Measurements from ENCODE around the gene DGKH. TPM values are rescaled to one million over a fixed set of nuclear protein-coding genes. Genes with fewer than 3 reads are reported as not detected.

The DGKH gene
- total and polyA plus RNA-seq, 10 of the 15 experiments (the other 5 are each of a cell fraction or from before 2014, with no cell fraction given), result 1.3 to 15.2 (median 7.3) TPM

DNA sequence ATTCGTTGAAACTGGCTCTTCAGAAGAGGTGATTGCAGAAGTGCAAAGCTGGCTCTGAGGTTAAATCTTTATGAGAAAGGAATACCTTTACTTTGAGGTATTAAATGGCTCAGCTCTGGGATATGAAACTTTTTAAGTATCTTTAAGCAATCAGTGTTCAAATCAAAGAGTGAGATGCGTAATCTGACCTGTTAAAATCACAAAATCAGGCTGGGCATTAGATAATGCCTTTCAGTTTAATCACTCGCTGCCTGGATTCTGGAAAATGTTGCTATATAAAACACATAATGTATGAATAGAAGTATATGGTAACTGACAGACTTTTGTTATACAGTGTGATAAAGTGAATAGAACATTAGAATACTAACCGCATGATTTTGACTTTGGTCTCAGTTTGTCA, 2.0 kb upstream of the DGKH start:
- H3K4me2 ChIP-seq (ENCODE audit: control insufficient read depth, insufficient read depth), result no peak overlapping the region
- POLR2A ChIA-PET, result interaction anchor here (0.5 to 1.8 kb wide), 3 partner anchors 9 to 330 kb away, joined by 3 to 6 read pairs (median 3); partner anchors contain the start of gene AKAP11

More for the DNA sequence above, 2.0 kb upstream of the DGKH start:
- Histone ChIP-seq H2AFZ (ENCODE audit: control insufficient read depth, low read depth, low read length) (no peak overlapping the region), H3K79me2 (ENCODE audit: control insufficient read depth, insufficient read depth, low read length) (peaks cover 47% of the 10 kb centered on the region), H3K27me3 (replicated peaks in 1 of 2; ENCODE audit: control insufficient read depth in 2 of 2, insufficient read depth in 2 of 2, low read length in 1 of 2) (no peaks in the 10 kb centered on the region), H3K9me3 (replicated peaks; ENCODE audit: control insufficient read depth, insufficient read depth, low read length) (no peaks in the 10 kb centered on the region), H3K27ac (ENCODE audit: control insufficient read depth, insufficient read depth) (no peak overlapping the region), H3K4me3 (no peak overlapping the region), H3K9ac (ENCODE audit: control insufficient read depth, insufficient read depth, low read length) (no peak overlapping the region), H3K4me1 (ENCODE audit: control insufficient read depth, insufficient read depth, low read length) (no peaks in the 10 kb centered on the region; the same call in 1 of the 2 replicates), H3K36me3 (ENCODE audit: control insufficient read depth in 2 of 2, insufficient read depth in 2 of 2, low read length in 1 of 2) (no peaks in the 10 kb centered on the region), H4K20me1 (ENCODE audit: control insufficient read depth, insufficient read depth) (no peaks in the 10 kb centered on the region)
- ChIA-PET RAD21 (ENCODE audit: unreplicated experiment) (interaction anchor here (0.6 to 2.0 kb wide), 6 partner anchors 9 to 379 kb away, joined by 3 to 11 read pairs (median 4); partner anchors contain the start of gene AKAP11), CTCF (interaction anchor here (1.0 to 1.7 kb wide), 3 partner anchors 9 to 54 kb away, joined by 3 to 5 read pairs (median 5); no protein-coding TSS in a partner anchor), SMC1A (ENCODE audit: uncharacterized antibody, unreplicated experiment) (interaction anchor here (0.8 to 1.2 kb wide), 6 partner anchors 9 to 378 kb away, joined by 3 to 4 read pairs (median 3); no protein-coding TSS in a partner anchor)
- intact Hi-C loops (cut with micrococcal nuclease; ENCODE audit: unreplicated experiment) (loop anchor here (10.0 kb wide), 1 partner anchor 228 kb away; the partner anchor contains the start of gene AKAP11), in situ Hi-C loops (cut with MboI) (no loop called here)
- DNase-seq (ENCODE audit: low read depth, low spot score) (no peak), ATAC-seq (no peak), FAIRE-seq (no peak)
- BruUV-seq (replicated peaks), result no TSS peak
- WGBS (ENCODE audit: insufficient coverage, insufficient replicate concordance, low lambda C conversion rate, missing lambda C conversion rate), result 98% methylated on average over 4 of the region's 4 CpGs
- TF ChIP-seq IKZF1 (conservative IDR thresholded peaks at IDR 0.05) (no peak), RELA (IDR thresholded peaks at IDR 0.05; ENCODE audit: borderline replicate concordance, partially characterized antibody) (no peak), KDM1A (IDR thresholded peaks at IDR 0.05; ENCODE audit: borderline replicate concordance) (no peak), BHLHE40 (IDR thresholded peaks at IDR 0.05; ENCODE audit: borderline replicate concordance in 1 of 2, low read depth in 2 of 2, low read length in 1 of 2) (no peak), CBX3 (IDR thresholded peaks at IDR 0.05; ENCODE audit: borderline replicate concordance, low read depth) (no peak), MTA3 (IDR thresholded peaks at IDR 0.05; ENCODE audit: borderline replicate concordance, low read length) (no peak), SUPT20H (IDR thresholded peaks at IDR 0.05; ENCODE audit: borderline replicate concordance, control insufficient read depth, low read depth, low read length) (no peak), FOXK2 (IDR thresholded peaks at IDR 0.05) (no peak), RAD51 (IDR thresholded peaks at IDR 0.05) (no peak), NFIC (IDR thresholded peaks at IDR 0.05; ENCODE audit: low read depth, low read length) (no peak), TARDBP (IDR thresholded peaks at IDR 0.05; ENCODE audit: borderline replicate concordance) (no peak), FOS (IDR thresholded peaks at IDR 0.05; ENCODE audit: borderline replicate concordance, extremely low read depth, insufficient read length) (no peak), YBX1 (IDR thresholded peaks at IDR 0.05) (no peak), PAX5 (IDR thresholded peaks at IDR 0.05; ENCODE audit: borderline replicate concordance, low read depth, low read length) (no peak), SMAD1 (IDR thresholded peaks at IDR 0.05; ENCODE audit: low read depth, partially characterized antibody) (no peak)
- TF ChIP-seq, protein P1, sequence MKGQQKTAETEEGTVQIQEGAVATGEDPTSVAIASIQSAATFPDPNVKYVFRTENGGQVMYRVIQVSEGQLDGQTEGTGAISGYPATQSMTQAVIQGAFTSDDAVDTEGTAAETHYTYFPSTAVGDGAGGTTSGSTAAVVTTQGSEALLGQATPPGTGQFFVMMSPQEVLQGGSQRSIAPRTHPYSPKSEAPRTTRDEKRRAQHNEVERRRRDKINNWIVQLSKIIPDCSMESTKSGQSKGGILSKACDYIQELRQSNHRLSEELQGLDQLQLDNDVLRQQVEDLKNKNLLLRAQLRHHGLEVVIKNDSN (IDR thresholded peaks at IDR 0.05; ENCODE audit: borderline replicate concordance, extremely low read length, insufficient read depth, low read depth, low read length), result no peak
- TF ChIP-seq, protein P2, sequence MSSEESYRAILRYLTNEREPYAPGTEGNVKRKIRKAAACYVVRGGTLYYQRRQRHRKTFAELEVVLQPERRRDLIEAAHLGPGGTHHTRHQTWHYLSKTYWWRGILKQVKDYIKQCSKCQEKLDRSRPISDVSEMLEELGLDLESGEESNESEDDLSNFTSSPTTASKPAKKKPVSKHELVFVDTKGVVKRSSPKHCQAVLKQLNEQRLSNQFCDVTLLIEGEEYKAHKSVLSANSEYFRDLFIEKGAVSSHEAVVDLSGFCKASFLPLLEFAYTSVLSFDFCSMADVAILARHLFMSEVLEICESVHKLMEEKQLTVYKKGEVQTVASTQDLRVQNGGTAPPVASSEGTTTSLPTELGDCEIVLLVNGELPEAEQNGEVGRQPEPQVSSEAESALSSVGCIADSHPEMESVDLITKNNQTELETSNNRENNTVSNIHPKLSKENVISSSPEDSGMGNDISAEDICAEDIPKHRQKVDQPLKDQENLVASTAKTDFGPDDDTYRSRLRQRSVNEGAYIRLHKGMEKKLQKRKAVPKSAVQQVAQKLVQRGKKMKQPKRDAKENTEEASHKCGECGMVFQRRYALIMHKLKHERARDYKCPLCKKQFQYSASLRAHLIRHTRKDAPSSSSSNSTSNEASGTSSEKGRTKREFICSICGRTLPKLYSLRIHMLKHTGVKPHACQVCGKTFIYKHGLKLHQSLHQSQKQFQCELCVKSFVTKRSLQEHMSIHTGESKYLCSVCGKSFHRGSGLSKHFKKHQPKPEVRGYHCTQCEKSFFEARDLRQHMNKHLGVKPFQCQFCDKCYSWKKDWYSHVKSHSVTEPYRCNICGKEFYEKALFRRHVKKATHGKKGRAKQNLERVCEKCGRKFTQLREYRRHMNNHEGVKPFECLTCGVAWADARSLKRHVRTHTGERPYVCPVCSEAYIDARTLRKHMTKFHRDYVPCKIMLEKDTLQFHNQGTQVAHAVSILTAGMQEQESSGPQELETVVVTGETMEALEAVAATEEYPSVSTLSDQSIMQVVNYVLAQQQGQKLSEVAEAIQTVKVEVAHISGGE (CRISPR knock-in tag; IDR thresholded peaks at IDR 0.05), result no peak
